H1 (cell line): ENCODE data around the gene KSR2. TPM values are rescaled to one million over a fixed set of nuclear protein-coding genes. Genes with fewer than 3 reads are reported as not detected.

Source experiments
- CTCF ChIA-PET: fragments of 300-600 bp; sonication (Branson Sonifier 250); formaldehyde crosslinking; loops from one replicate; lab custom pipeline; 2021; ENCODE audit not compliant: partially characterized antibody; lab: Charles Lee
- POLR2A ChIA-PET: fragments of 300-600 bp; sonication (Branson Sonifier 250); formaldehyde crosslinking; loops from one replicate; lab custom pipeline; 2021; ENCODE audit warnings: inconsistent platforms; ENCODE audit not compliant: partially characterized antibody; lab: Charles Lee
- DNase-seq, 2 experiments: peaks; one replicate each; pipeline versions ENCODE4 v3.0.0 to v3.0.0-alpha.2; 2010 to 2022; ENCODE audit warnings: low spot score in 2 of 2, low read depth in 1 of 2, mixed read lengths in 1 of 2
- FAIRE-seq: peaks from 2 replicates; lab custom pipeline; 2011; peaks lifted over from hg19 to GRCh38; lab: Jason Lieb, UNC
- H2AFZ ChIP-seq: 2 replicates; pipeline ENCODE4 v1.8.1; 2012; ENCODE audit warnings: low read length, inconsistent platforms
- H2AK5ac ChIP-seq: 2 replicates; pipeline ENCODE4 v1.6.1; 2013; ENCODE audit warnings: low read depth, low read length
- H2BK120ac ChIP-seq: replicated peaks from 2 replicates; pipeline ENCODE3; 2013; ENCODE audit warnings: low read depth, low read length, inconsistent platforms
- H2BK12ac ChIP-seq: 2 replicates; pipeline ENCODE4 v1.6.1; 2013; ENCODE audit warnings: low read depth, low read length
- H2BK15ac ChIP-seq: 2 replicates; pipeline ENCODE4 v1.6.1; 2013; ENCODE audit warnings: low read length
- H2BK20ac ChIP-seq: 2 replicates; pipeline ENCODE4 v1.6.1; 2013; ENCODE audit warnings: low read length
- H2BK5ac ChIP-seq: 2 replicates; pipeline ENCODE4 v1.6.1; 2013; ENCODE audit warnings: low read depth, low read length
- H3K14ac ChIP-seq: 2 replicates; pipeline ENCODE4 v1.6.1; 2013; ENCODE audit warnings: inconsistent platforms; ENCODE audit not compliant: insufficient read length
- H3K18ac ChIP-seq: 2 replicates; pipeline ENCODE4 v1.6.1; 2013; ENCODE audit warnings: low read length; ENCODE audit errors: extremely low read depth
- H3K23ac ChIP-seq: 2 replicates; pipeline ENCODE4 v1.6.1; 2013; ENCODE audit warnings: inconsistent platforms; ENCODE audit not compliant: insufficient read length
- H3K23me2 ChIP-seq: 2 replicates; pipeline ENCODE4 v1.6.1; 2013; ENCODE audit warnings: low read depth, low read length
- H3K27ac ChIP-seq: 2 replicates; pipeline ENCODE4 v1.6.1; 2011; ENCODE audit warnings: low read depth, low read length, inconsistent platforms
- H3K27me3 ChIP-seq, 4 experiments: replicated peaks in 1 of 4; 1 replicate in 1 of 4; 2 replicates in 3 of 4; pipeline versions ENCODE4 v1.6.1 to v1.8.1; 2011 to 2013; ENCODE audit warnings: low read length in 3 of 4, mild to moderate bottlenecking in 3 of 4, inconsistent platforms in 2 of 4, mixed read lengths in 2 of 4, moderate library complexity in 1 of 4; ENCODE audit not compliant: control insufficient read depth in 3 of 4, insufficient read depth in 3 of 4; ENCODE audit errors: extremely low read depth in 1 of 4
- H3K36me3 ChIP-seq, 4 experiments: 2 replicates each; pipeline versions ENCODE4 v1.6.1 to v1.8.1; 2011 to 2013; ENCODE audit warnings: mild to moderate bottlenecking in 4 of 4, low read length in 3 of 4, moderate library complexity in 2 of 4, control low read depth in 1 of 4, inconsistent platforms in 1 of 4; ENCODE audit not compliant: insufficient read depth in 4 of 4, control insufficient read depth in 2 of 4
- H3K4ac ChIP-seq: replicated peaks from 2 replicates; pipeline ENCODE3; 2013; ENCODE audit warnings: low read length, low read depth, mixed read lengths, inconsistent platforms; ENCODE audit not compliant: insufficient read length
- H3K4me1 ChIP-seq, 4 experiments: replicated peaks in 1 of 4; 1 replicate in 1 of 4; 2 replicates in 3 of 4; pipeline versions ENCODE4 v1.6.1 to v1.8.1; 2011 to 2013; ENCODE audit warnings: low read length in 3 of 4, inconsistent platforms in 2 of 4, mixed read lengths in 1 of 4; ENCODE audit not compliant: insufficient read depth in 4 of 4, control insufficient read depth in 3 of 4
- H3K4me2 ChIP-seq, 2 experiments: 2 replicates each; pipeline versions ENCODE4 v1.6.1 to v1.8.1; 2011 to 2013; ENCODE audit warnings: low read depth in 2 of 2, low read length in 2 of 2, control low read depth in 1 of 2, inconsistent platforms in 1 of 2, mild to moderate bottlenecking in 1 of 2; ENCODE audit not compliant: insufficient read depth in 1 of 2
- H3K4me3 ChIP-seq, 4 experiments: fragments of 200-600, 300-600 bp in 1 of 4; sonication (generic), shearing (Covaris generic), sonication (Bioruptor Twin) in 1 of 4; 2 replicates each; pipeline versions ENCODE4 v1.5.1 to v1.8.1; 2011 to 2016; ENCODE audit warnings: low read length in 4 of 4, low read depth in 3 of 4, control low read depth in 2 of 4, inconsistent platforms in 2 of 4, mild to moderate bottlenecking in 2 of 4, mixed read lengths in 1 of 4, moderate library complexity in 1 of 4; ENCODE audit not compliant: insufficient read depth in 2 of 4; ENCODE audit errors: extremely low read depth in 1 of 4
- H3K56ac ChIP-seq: replicated peaks from 2 replicates; pipeline ENCODE3; 2013; ENCODE audit warnings: low read depth, mild to moderate bottlenecking, mixed read lengths, low read length, inconsistent platforms; ENCODE audit not compliant: insufficient read length
- H3K79me1 ChIP-seq: 2 replicates; pipeline ENCODE4 v1.6.1; 2013; ENCODE audit warnings: low read depth, low read length, control low read depth
- H3K79me2 ChIP-seq, 2 experiments: 2 replicates each; pipeline versions ENCODE4 v1.6.1 to v1.8.1; 2012 to 2013; ENCODE audit warnings: low read length in 2 of 2, mild to moderate bottlenecking in 2 of 2, inconsistent platforms in 1 of 2; ENCODE audit not compliant: insufficient read depth in 2 of 2, control insufficient read depth in 1 of 2
- H3K9ac ChIP-seq, 4 experiments: replicated peaks in 1 of 4; 1 replicate in 1 of 4; 2 replicates in 3 of 4; pipeline versions ENCODE4 v1.6.1 to v1.8.1; 2011 to 2013; ENCODE audit warnings: low read depth in 3 of 4, low read length in 3 of 4, control low read depth in 2 of 4, mild to moderate bottlenecking in 2 of 4, moderate library complexity in 2 of 4, inconsistent platforms in 1 of 4; ENCODE audit errors: extremely low read depth in 1 of 4
- H3K9me3 ChIP-seq, 2 experiments: 2 replicates each; pipeline versions ENCODE4 v1.6.1 to v1.8.1; 2012 to 2013; ENCODE audit warnings: mild to moderate bottlenecking in 2 of 2, moderate library complexity in 2 of 2, control low read depth in 1 of 2, inconsistent platforms in 1 of 2, low read depth in 1 of 2, low read length in 1 of 2, mixed read lengths in 1 of 2; ENCODE audit not compliant: insufficient read depth in 2 of 2
- H4K20me1 ChIP-seq, 2 experiments: replicated peaks in 1 of 2; 2 replicates each; pipeline versions ENCODE3 to v1.8.1; 2011 to 2013; ENCODE audit warnings: inconsistent platforms in 2 of 2, low read length in 2 of 2, mild to moderate bottlenecking in 1 of 2; ENCODE audit not compliant: insufficient read depth in 2 of 2, control insufficient read depth in 1 of 2
- H4K5ac ChIP-seq: 2 replicates; pipeline ENCODE4 v1.6.1; 2013; ENCODE audit warnings: low read length, low read depth, mixed read lengths, inconsistent platforms; ENCODE audit not compliant: insufficient read length
- H4K8ac ChIP-seq: 2 replicates; pipeline ENCODE4 v1.8.0; 2013; ENCODE audit warnings: mild to moderate bottlenecking, moderate library complexity, low read length, inconsistent platforms; ENCODE audit not compliant: insufficient read depth; ENCODE audit errors: extremely low read depth
- H4K91ac ChIP-seq: replicated peaks from 2 replicates; pipeline ENCODE3; 2013; ENCODE audit warnings: low read length, mixed read lengths, inconsistent platforms; ENCODE audit not compliant: insufficient read length
- SP1 ChIP-seq: IDR thresholded peaks from 2 replicates; pipeline ENCODE4 v1.6.1; 2011; ENCODE audit warnings: low read depth, low read length
- SUZ12 ChIP-seq: fragments of 200-600 bp; sonication (generic); IDR thresholded peaks from 2 replicates; pipeline ENCODE4 v1.6.1; 2012; ENCODE audit warnings: mild to moderate bottlenecking, inconsistent platforms, low read length, moderate library complexity, mixed read lengths
- WGBS, 2 experiments: shearing (Covaris generic) in 1 of 2; methylation state at CpG; one replicate each; pipeline versions ENCODE4 v1.1.6 to v1.1.7; 2013 to 2015; ENCODE audit warnings: low lambda C conversion rate in 2 of 2, mixed read lengths in 2 of 2, inconsistent platforms in 1 of 2, low coverage in 1 of 2, missing lambda C conversion rate in 1 of 2; ENCODE audit not compliant: insufficient replicate concordance in 2 of 2, insufficient coverage in 1 of 2, insufficient read length in 1 of 2; ENCODE audit errors: extremely low coverage in 1 of 2, missing lambda C conversion rate in 1 of 2; 5-methylcytosine and 5-hydroxymethylcytosine counted together
- polyA plus RNA-seq, 7 experiments: library from polyadenylated mRNA; depleted of rRNA in 3 of 7; stranded (reverse) in 5 of 7; unstranded in 2 of 7; fragments of >200 nt in 5 of 7; fragments of 200-250 nt in 2 of 7; gene quantifications; 1 replicate in 5 of 7; 2 replicates in 1 of 7; 4 replicates in 1 of 7; pipeline versions ENCODE4 v1.2.1 to v1.2.3, GENCODE V29; 2011 to 2013; ENCODE audit warnings: missing spikeins in 2 of 7, mixed read lengths in 2 of 7
- total RNA-seq: library from RNA; stranded (reverse); fragmentation: NEBNext Ultra II Directional; extraction: Animal tissue kit (Norgen Biotek cat#: 25700); gene quantifications from 2 replicates; pipeline ENCODE4 v1.2.1, GENCODE V29; 2021

KSR2 gene
- total and polyA plus RNA-seq, 2 of the 8 experiments (the other 6 are each of a cell fraction or from before 2014, with no cell fraction given) = 0.74 to 2.2 TPM

DNA sequence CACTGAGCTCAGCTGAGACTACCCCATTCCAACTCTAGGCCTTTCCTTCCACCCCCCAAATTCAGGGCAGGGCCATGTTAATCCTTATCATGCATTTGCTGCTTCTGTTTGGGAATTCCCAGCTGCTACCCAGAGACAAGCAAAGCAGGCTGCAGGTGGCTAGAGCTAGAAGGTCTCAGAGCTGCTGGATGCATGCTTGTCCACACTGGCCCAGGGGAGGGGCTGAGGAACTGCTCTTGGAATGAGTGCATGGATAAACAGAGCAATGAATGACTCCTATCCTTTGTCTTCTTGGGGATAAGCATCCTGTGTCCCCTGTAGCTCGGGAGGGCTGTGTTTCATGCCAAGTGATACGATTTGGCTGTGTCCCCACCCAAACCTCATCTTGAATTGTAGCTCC lies 470.5 kb downstream of the KSR2 start:
- DNase-seq = no peak
- 88% methylated on average over 2 of the region's 2 CpGs; no CpG with 5 or more reads in 1 of the 2 experiments for WGBS, 2 experiments
- CTCF ChIA-PET = interaction anchor here (0.6 to 1.8 kb wide), 2 partner anchors 16 to 27 kb away, joined by 3 to 12 read pairs; no protein-coding TSS in a partner anchor

More for the DNA sequence above, 470.5 kb downstream of the KSR2 start:
- no peak overlapping the region for H2AFZ ChIP-seq
- no peak overlapping the region for H3K18ac ChIP-seq
- H4K8ac ChIP-seq = no peak overlapping the region
- no peaks in the 10 kb centered on the region for H3K9me3 ChIP-seq
- no peak overlapping the region for H3K4me3 ChIP-seq
- H2AK5ac ChIP-seq = no peak overlapping the region
- H3K4me2 ChIP-seq = no peak overlapping the region
- H3K56ac ChIP-seq = no peak overlapping the region
- no peak overlapping the region for H3K14ac ChIP-seq
- no peak overlapping the region for H2BK5ac ChIP-seq
- no peak overlapping the region for H3K23ac ChIP-seq
- H3K27me3 ChIP-seq = no peaks in the 10 kb centered on the region
- H3K4me1 ChIP-seq = peaks cover 0 to 6% (median 3%) of the 10 kb centered on the region in 4 experiments; a peak in 3 of 7 replicates
- H2BK15ac ChIP-seq = peak overlapping the region; percentile 22; the same call in 1 of the 2 replicates
- H3K4ac ChIP-seq = peak overlapping the region; percentile 19
- 0 out of 2 replicates have a peak, but pooled peaks have one; percentile 24 for TF ChIP-seq SUZ12
- TF ChIP-seq SP1 = no peak
- POLR2A ChIA-PET = no interaction called here
- no peak overlapping the region for H3K27ac ChIP-seq
- no peaks in the 10 kb centered on the region for H3K79me1 ChIP-seq
- no peak for FAIRE-seq
- no peaks in the 10 kb centered on the region for H3K36me3 ChIP-seq
- H2BK20ac ChIP-seq = no peak overlapping the region
- H2BK120ac ChIP-seq = no peak overlapping the region
- no peak overlapping the region for H4K91ac ChIP-seq
- no peak overlapping the region for H4K5ac ChIP-seq
- H2BK12ac ChIP-seq = no peak overlapping the region
- H4K20me1 ChIP-seq = no peaks in the 10 kb centered on the region
- H3K9ac ChIP-seq = no peak overlapping the region
- H3K79me2 ChIP-seq = no peaks in the 10 kb centered on the region
- H3K23me2 ChIP-seq = no peaks in the 10 kb centered on the region
